Stimulated activated CD4-positive, alpha-beta T cell treated with anti-CD3 and anti-CD28 coated beads, TNF-alpha, amount 100 ng/mL, for 48 hours (primary cell): ENCODE data around the gene MFSD11.
"Not testable (repeated sequence)": the region's sequence is repeated elsewhere in the genome, so short reads cannot be mapped to it uniquely, and the experiment has no call there.

ENCODE experiments used
- DNase-seq, 3 donors: peaks; one replicate each; pipeline ENCODE4 v3.0.0-alpha.2; 2020; ENCODE audit warnings: low read depth in 3 of 3

MFSD11 gene

GRCh38 chr17:76726776-76727718 is 10.9 kb upstream of the MFSD11 start, which contains the start of gene METTL23:
METTL23 (plus strand) TSS chr17:76726839; CDS start chr17:76729711, 2,872 bp downstream.
- peak in 2 of 3 donors; percentile 68 to 76 for DNase-seq

- DNase-seq, result no peak
These were observed 10.0 kb upstream of the MFSD11 start for GRCh38 chr17:76727745-76728456.

DNA sequence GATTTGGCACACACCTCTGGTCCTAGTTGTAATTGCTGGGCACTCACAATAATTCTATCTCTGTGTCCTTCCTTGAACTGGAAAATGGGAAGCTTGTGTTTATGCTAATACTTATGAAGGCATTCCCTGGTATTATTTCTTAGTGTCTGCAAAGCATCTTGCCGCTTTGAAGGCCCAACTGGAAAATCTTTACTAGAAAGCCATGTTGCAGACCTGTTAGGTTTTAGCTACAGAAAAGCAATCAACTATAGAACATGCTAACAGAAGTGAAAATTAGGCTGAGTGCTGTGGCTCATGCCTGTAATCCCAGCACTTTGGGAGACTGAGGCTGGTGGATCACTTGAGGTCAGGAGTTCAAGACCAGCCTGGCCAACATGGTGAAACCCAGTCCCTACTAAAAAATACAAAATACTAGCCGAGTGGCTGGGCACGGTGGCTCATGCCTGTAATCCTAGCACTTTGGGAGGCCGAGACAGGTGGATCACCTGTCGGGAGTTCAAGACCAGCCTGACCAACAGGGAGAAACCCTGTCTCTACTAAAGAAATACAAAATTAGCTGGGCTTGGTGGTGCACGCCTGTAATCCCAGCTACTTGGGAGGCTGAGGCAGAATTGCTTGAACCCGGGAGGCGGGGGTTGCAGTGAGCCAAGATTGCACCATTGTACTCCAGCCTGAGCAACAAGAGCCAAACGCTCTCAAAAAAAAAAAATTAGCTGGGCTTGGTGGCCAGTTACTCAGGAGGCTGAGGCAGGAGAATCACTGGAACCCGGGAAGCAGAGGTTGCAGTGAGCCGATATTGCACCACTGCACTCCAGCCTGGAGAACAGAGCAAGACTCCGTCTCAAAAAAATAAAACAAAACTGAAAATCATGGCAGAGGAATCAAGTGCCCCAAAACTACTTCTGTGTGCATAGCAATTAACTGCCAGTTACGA is 5.9 kb upstream of the MFSD11 start:
- not testable (repeated sequence) for DNase-seq

GRCh38 chr17:76732734-76733617 is 4.9 kb upstream of the MFSD11 start:
- DNase-seq, result no peak

DNA sequence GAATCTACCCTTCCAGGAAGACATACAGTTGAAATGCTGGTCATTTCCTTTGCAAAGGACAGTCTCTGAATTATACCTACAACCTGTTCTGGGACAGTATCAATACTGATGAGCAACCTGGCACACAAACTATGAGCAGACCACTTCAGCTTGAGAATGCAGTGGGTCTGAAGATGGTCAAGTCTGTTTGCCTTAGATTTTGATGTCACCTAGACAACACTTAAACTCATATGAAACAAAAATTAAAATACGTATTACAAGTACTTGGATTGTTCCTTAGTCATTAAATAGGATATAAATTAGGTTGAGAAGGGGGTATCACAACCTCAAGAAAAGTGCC is 4.3 kb upstream of the MFSD11 start:
- no peak for DNase-seq

DNA sequence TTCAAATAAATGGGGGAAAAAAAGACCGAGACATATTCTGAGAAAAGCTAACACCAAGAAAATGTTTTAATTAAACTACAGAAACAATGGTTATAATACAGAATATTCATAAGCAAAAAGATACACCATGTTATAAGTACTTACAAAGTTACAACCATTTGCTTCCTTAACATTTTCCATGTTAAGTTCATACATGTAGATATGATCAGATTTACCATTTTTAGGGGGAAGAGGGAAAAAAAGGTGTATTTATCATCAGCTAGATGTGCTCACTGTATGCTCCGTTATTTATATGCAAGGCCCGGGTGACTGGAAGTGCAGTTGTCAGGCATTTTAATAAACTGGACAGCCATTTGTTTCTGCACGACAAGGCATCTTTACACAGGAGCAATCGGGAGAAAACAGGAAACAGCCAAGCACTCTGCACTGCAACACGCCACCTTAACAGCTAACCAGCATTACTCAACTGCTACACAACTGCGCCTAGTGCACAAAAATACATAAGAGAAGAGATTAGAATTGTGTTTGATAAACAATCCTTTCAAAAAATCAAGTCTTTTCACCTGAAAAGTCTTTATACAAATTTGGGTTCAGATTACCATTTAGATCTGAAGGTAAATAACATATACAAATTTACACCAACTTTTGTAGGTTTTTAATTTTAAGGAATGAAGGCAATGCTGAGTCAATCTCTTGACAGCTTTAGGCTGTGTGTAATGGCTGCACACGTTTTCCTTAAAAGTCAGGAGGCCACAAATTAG is 3.7 kb upstream of the MFSD11 start:
- DNase-seq, result no peak

DNA sequence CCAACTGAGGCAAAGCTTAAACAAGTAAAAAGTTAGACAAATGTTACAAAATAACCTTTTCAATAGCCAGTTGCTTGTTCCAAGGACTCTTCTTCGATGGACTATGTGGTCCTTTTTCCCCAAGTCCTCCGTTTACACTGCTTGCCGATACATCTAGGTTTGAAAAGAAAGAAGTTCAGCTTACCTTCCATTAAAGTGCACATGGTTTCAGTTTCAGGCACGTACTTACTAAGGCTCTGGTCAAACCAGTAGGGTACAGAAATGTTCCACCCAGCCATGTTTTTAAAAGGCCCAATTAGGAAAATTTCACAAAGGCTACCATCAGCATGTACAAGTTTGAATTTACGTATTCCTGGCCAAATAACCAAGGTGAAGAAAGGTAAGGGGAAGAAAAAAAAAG is 2.9 kb upstream of the MFSD11 start:
- no peak for DNase-seq

DNA sequence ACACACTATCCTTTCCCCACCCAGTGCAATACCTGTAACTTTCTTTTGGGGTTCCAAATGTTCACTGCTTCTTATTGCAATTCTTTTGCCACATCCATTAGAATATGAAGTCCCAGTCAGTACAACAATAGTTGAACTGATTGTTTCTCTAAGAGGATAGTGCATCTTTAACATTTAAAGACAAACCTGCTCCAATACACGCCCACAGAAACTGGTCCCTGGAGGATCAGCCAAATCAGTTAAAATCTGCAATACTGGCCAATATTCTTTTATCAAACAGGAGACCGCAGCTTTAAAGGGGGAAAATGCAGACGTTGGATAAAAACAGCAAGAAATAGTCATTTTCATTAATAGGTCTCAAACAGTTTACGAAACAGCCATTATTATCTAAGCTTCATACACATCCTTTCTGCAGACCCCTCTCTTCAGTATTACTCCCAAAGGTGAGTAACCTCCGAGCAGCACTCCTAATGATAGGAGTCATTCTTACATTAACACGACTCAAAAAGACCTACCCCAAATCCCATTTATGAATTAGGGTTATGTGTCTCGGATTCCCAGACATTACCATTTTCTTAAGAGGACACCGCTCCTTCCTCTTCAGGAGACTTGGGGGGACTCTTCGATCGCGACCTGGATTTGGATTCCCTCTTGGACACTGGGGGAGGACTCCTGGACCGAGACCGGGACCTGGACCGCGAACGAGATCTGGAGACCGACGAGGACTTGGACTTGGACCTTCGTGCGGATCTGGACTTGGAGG is 2.2 kb upstream of the MFSD11 start:
- no peak for DNase-seq

- DNase-seq, result peak in 1 of 3 donors; percentile 50
These were observed 1.4 kb upstream of the MFSD11 start for GRCh38 chr17:76736349-76737081.

GRCh38 chr17:76737082-76737675 is 740 bp upstream of the MFSD11 start, which contains the start of gene SRSF2:
SRSF2 (minus strand) TSS chr17:76737331; CDS start chr17:76737160, 171 bp downstream.
- peak; percentile 96 to 98 (median 98) for DNase-seq

DNA sequence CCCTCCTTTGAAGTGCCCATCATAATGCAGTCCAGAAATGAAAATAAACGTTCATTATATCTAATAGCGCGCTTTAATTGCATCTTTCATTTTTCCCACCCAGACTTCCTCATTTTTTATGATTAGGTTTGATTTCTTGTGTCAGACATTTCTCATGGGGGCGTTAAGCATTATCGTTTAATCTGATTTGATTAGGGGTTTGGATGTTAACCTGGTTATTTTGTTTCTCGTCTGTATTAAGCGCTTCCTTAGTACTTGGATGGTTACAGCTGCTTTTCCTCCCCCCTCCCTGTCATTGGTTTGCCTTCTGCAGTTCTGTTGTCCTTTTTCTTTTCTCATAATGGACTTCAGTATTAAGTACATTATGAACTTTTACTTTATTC is 540 bp downstream of the MFSD11 start:
- no peak for DNase-seq

GRCh38 chr17:76739568-76740115 is 1.7 kb downstream of the MFSD11 start:
- not testable (repeated sequence) for DNase-seq

GRCh38 chr17:76740329-76741118 is 2.6 kb downstream of the MFSD11 start:
- no peak for DNase-seq

DNA sequence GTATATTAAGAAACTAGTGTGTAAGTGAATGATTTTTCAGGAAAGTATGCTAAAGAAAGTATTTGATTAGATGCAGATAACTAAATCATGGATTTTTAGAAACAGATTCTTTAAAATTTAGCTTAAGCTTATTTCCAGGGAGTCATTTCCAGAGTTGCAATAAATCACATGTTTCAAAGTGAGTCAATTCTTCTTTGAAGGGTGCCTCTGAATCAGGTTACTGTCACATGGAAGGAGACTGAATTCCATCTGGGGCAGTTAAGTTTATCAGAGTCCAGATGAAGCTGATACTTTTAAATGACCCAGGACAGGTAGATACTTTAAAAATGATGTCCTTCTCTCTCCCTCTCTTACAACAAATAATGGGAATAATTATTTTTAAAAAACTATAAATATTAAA is 5.0 kb downstream of the MFSD11 start:
- no peak for DNase-seq

DNA sequence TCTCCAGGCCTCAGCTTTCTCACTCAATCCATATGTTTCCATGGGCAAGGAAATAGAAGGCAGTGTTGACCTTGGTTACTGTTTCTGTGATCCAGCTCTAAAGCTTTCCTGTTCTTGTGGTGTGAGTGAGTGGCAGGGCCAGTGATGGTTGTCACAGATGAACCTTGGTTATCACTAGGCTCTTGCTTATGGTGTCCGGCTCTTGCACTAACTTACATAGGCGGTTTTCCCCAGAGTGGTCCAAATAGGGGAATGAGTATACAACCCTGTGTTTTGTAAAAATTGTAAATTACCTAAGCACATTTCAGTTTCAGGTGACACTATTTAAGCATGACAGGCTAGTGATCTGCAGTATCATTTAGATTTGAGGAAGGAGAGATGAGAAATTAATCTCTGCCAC is 6.8 kb downstream of the MFSD11 start:
- no peak for DNase-seq

- DNase-seq, result not testable (repeated sequence)
These were observed 7.9 kb downstream of the MFSD11 start for GRCh38 chr17:76745785-76746184.
